HG03045 (cell line): ENCODE measurements around the gene HPN.
"Not testable (repeated sequence)": the region's sequence is repeated elsewhere in the genome, so short reads cannot be mapped to it uniquely, and the experiment has no call there.

Source experiments
- ATAC-seq: cut with Tn5 transposase; IDR thresholded peaks from one replicate; pipeline ENCODE4 v1.9.1; 2021; ENCODE audit warnings: mild to moderate bottlenecking, moderate library complexity; ENCODE audit not compliant: unreplicated experiment

The HPN gene

GRCh38 chr19:35041548-35042055 lies at the start of gene HPN:
Gene HPN (plus strand): TSS chr19:35041721. CDS start chr19:35042507, 786 bp downstream.
- ATAC-seq: no peak

GRCh38 chr19:34992582-34992981 lies 48.9 kb upstream of the HPN start:
- ATAC-seq: not testable (repeated sequence)

- no peak for ATAC-seq
These were observed 47.3 kb upstream of the HPN start for GRCh38 chr19:34994286-34994642.

GRCh38 chr19:34994643-34995541 lies 46.6 kb upstream of the HPN start:
- ATAC-seq: no peak

GRCh38 chr19:34995551-34995950 lies 46.0 kb upstream of the HPN start:
- no peak for ATAC-seq

GRCh38 chr19:34997071-34997617 lies 44.4 kb upstream of the HPN start:
- ATAC-seq: no peak

- not testable (repeated sequence) for ATAC-seq
These were observed 43.3 kb upstream of the HPN start for GRCh38 chr19:34998224-34998623.

GRCh38 chr19:34998777-34999497 lies 42.6 kb upstream of the HPN start:
- ATAC-seq: peak; percentile 13

GRCh38 chr19:34999498-35000337 lies 41.8 kb upstream of the HPN start, which contains the start of gene GRAMD1A:
Gene GRAMD1A (plus strand): TSS chr19:35000323. CDS start chr19:35000479, 156 bp downstream.
- peak; percentile 53 for ATAC-seq

- ATAC-seq: no peak
These were observed 41.2 kb upstream of the HPN start for GRCh38 chr19:35000338-35000646.

GRCh38 chr19:35000647-35001501 lies 40.6 kb upstream of the HPN start:
- ATAC-seq: no peak

GRCh38 chr19:35002037-35002535 lies 39.4 kb upstream of the HPN start:
- ATAC-seq: no peak

GRCh38 chr19:35004517-35005255 lies 36.8 kb upstream of the HPN start:
- ATAC-seq: no peak

GRCh38 chr19:35005256-35005977 lies 36.1 kb upstream of the HPN start:
- ATAC-seq: no peak

GRCh38 chr19:35006007-35006341 lies 35.5 kb upstream of the HPN start:
- ATAC-seq: not testable (repeated sequence)

- no peak for ATAC-seq
These were observed 35.1 kb upstream of the HPN start for GRCh38 chr19:35006342-35006998.

GRCh38 chr19:35006999-35007365 lies 34.5 kb upstream of the HPN start:
- ATAC-seq: no peak

- ATAC-seq: not testable (repeated sequence)
These were observed 34.1 kb upstream of the HPN start for GRCh38 chr19:35007427-35007826.
